Measurements from ENCODE around the gene BSN.

DNA sequence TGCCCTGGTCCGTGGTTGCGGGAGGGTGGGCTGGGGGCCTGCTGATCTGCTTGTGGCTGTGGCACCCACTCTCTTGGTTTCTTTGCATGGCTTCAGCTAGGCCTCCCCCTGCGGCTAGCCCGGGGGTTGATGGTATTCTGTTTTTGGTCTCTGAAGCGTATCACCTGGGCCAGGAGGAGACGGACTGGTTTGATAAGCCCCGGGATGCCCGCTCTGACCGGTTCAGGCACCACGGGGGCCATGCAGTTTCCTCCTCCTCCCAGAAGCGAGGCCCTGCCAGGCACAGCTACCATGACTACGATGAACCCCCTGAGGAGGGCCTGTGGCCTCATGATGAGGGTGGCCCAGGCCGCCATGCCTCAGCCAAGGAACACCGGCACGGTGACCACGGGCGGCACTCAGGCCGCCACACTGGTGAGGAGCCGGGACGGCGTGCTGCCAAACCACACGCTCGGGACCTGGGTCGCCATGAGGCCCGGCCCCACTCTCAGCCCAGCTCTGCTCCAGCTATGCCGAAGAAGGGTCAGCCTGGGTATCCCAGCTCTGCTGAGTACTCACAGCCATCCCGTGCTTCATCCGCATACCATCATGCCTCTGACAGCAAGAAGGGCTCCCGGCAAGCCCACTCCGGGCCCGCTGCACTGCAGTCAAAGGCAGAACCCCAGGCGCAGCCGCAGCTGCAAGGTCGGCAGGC is 108.6 kb downstream of the BSN start:
- TF ChIP-seq CTCF (IDR thresholded peaks at IDR 0.05): no peak
- no peak for TF ChIP-seq EZH2 (IDR thresholded peaks at IDR 0.05; ENCODE audit: borderline replicate concordance, insufficient read depth, low read depth, low read length, poor library complexity, severe bottlenecking)
